Suprapubic skin (tissue), 3 donors: ENCODE data around the gene ITPK1.

Experiments
- CTCF ChIP-seq, 2 donors: fragments of 200-600 bp in 1 of 2; fragments of 450-650 bp in 1 of 2; sonication (generic) in 1 of 2; IDR thresholded peaks; one replicate each; pipeline ENCODE4 v1.5.1; 2016 to 2019; ENCODE audit warnings: antibody characterized with exemption in 2 of 2, mild to moderate bottlenecking in 1 of 2, moderate library complexity in 1 of 2
- POLR2AphosphoS5 ChIP-seq, 3 donors: sonication (generic); formaldehyde crosslinking; IDR thresholded peaks; one replicate each; pipeline ENCODE4 v1.6.1; 2017; ENCODE audit warnings: antibody characterized with exemption in 3 of 3

- TF ChIP-seq POLR2AphosphoS5 (IDR thresholded peaks at IDR 0.05) (no peak), CTCF (IDR thresholded peaks at IDR 0.05) (no peak)
These were observed 134.0 kb downstream of the ITPK1 start for GRCh38 chr14:92981726-92982125.
